OCI-LY3 (cell line): ENCODE data around the gene VEGFC.

Experiments used
- CTCF ChIP-seq: fragments of 200-600, 300-600 bp; sonication (generic); IDR thresholded peaks from 2 replicates; pipeline ENCODE4 v1.5.1; 2014; ENCODE audit warnings: antibody characterized with exemption, low read length, low read depth
- EZH2phosphoT487 ChIP-seq: fragments of 200-600 bp; shearing (Covaris generic); IDR thresholded peaks from 2 replicates; pipeline ENCODE4 v1.6.1; 2018; ENCODE audit warnings: antibody characterized with exemption, mixed run types, low read depth

GRCh38 chr4:176806778-176807375, 14.2 kb upstream of the VEGFC start:
- TF ChIP-seq CTCF (no peak), EZH2phosphoT487 (no peak)
